Ovary (tissue), 3 donors: ENCODE data around the gene THEM4.

Source experiments
- EP300 ChIP-seq: sonication (generic); formaldehyde crosslinking; IDR thresholded peaks from one replicate; pipeline ENCODE4 v1.6.1; 2017; ENCODE audit warnings: antibody characterized with exemption
- POLR2A ChIP-seq: fragments of 450-650 bp; IDR thresholded peaks from one replicate; pipeline ENCODE4 v1.6.1; 2017; ENCODE audit warnings: antibody characterized with exemption, mild to moderate bottlenecking, moderate library complexity
- TF ChIP-seq, protein P1 (sequence below), 3 donors: fragments of 450-650 bp in 2 of 3; fragments of 200-600 bp in 1 of 3; IDR thresholded peaks; one replicate each; pipeline versions ENCODE4 v1.5.1 to v1.8.0; 2016 to 2022; ENCODE audit warnings: antibody characterized with exemption in 3 of 3, mild to moderate bottlenecking in 1 of 3
- donor health status: DM: no; HTN: no; CAD: no.

DNA sequence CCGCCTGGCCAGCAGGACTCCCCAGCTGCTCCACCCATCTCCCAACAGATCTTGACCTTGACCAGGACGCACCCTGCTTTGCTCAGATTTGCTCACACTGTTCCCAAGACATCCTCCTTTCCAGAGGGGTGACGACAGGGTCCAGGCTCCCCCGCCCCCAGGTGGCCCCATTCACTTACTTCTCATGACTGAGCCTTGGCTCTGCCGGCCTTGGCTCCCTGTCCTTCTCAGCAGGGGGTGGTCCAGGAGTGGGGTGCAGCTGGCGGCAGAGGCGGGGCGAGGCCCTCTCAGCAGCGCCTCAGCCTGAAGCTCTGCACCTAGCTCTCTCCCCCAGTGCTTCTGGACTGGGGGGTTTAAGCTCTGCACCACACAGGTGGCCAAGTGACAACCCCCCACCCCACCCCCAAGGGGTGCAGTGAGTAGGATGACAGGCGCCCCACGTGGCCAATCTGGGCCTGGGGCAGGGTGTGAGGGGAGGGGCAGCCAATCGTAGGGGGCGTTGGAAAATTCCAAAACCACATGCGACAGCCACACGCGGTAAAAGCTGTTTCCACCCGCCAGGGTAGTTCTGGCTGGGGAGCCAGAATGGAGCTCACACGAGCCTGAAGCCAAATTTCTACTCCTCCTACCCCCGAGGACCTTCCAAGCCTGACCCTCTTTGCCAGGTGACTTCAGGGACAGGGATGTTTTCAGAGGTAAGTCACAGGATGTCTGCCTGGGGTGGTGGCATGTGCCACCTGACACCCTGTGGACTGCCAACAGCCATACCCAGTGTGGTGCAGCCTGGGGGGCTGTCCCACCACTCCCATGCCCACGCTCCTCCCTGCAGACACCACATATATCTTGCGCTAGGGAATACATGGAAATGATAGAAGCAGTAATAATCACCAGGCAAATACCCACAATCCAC lies 83.3 kb downstream of the THEM4 start:
- TF ChIP-seq, protein P1, sequence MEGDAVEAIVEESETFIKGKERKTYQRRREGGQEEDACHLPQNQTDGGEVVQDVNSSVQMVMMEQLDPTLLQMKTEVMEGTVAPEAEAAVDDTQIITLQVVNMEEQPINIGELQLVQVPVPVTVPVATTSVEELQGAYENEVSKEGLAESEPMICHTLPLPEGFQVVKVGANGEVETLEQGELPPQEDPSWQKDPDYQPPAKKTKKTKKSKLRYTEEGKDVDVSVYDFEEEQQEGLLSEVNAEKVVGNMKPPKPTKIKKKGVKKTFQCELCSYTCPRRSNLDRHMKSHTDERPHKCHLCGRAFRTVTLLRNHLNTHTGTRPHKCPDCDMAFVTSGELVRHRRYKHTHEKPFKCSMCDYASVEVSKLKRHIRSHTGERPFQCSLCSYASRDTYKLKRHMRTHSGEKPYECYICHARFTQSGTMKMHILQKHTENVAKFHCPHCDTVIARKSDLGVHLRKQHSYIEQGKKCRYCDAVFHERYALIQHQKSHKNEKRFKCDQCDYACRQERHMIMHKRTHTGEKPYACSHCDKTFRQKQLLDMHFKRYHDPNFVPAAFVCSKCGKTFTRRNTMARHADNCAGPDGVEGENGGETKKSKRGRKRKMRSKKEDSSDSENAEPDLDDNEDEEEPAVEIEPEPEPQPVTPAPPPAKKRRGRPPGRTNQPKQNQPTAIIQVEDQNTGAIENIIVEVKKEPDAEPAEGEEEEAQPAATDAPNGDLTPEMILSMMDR (IDR thresholded peaks at IDR 0.05), result no peak
- TF ChIP-seq POLR2A (no peak), EP300 (no peak)
